Liver (tissue), 9 donors: ENCODE results near the gene LARGE1. TPM values are rescaled to one million over a fixed set of nuclear protein-coding genes. Genes with fewer than 3 reads are reported as not detected.

Experiments
- DNase-seq: peaks from one replicate; pipeline ENCODE4 v3.0.0-alpha.2; 2017; ENCODE audit warnings: low spot score
- H3K27ac ChIP-seq, 2 donors: one replicate each; pipeline ENCODE4 v1.7.0; 2013; ENCODE audit warnings: inconsistent platforms in 2 of 2, low read length in 2 of 2, control low read depth in 1 of 2, low read depth in 1 of 2, mild to moderate bottlenecking in 1 of 2
- H3K27me3 ChIP-seq, 4 donors: one replicate each; pipeline versions ENCODE4 v1.6.1 to v1.7.0; 2013; ENCODE audit warnings: low read length in 3 of 4, inconsistent platforms in 1 of 4, mild to moderate bottlenecking in 1 of 4, moderate library complexity in 1 of 4; ENCODE audit not compliant: control insufficient read depth in 4 of 4, insufficient read depth in 4 of 4
- H3K36me3 ChIP-seq, 4 donors: one replicate each; pipeline versions ENCODE4 v1.6.1 to v1.7.0; 2013; ENCODE audit warnings: low read length in 3 of 4, mild to moderate bottlenecking in 3 of 4, low read depth in 1 of 4, moderate library complexity in 1 of 4; ENCODE audit not compliant: control insufficient read depth in 4 of 4, insufficient read depth in 3 of 4
- H3K4me1 ChIP-seq, 4 donors: one replicate each; pipeline versions ENCODE4 v1.6.1 to v1.7.0; 2013; ENCODE audit warnings: low read length in 3 of 4, mild to moderate bottlenecking in 3 of 4, moderate library complexity in 1 of 4; ENCODE audit not compliant: control insufficient read depth in 4 of 4, insufficient read depth in 4 of 4
- H3K4me3 ChIP-seq, 3 donors: one replicate each; pipeline versions ENCODE4 v1.6.1 to v1.7.0; 2013; ENCODE audit warnings: low read length in 3 of 3, control low read depth in 1 of 3, low read depth in 1 of 3, mild to moderate bottlenecking in 1 of 3
- H3K9ac ChIP-seq, 2 donors: one replicate each; pipeline ENCODE4 v1.7.0; 2013; ENCODE audit warnings: low read length in 2 of 2, mild to moderate bottlenecking in 2 of 2, moderate library complexity in 2 of 2, control low read depth in 1 of 2, low read depth in 1 of 2
- H3K9me3 ChIP-seq, 4 donors: one replicate each; pipeline versions ENCODE4 v1.6.1 to v1.7.0; 2013; ENCODE audit warnings: low read length in 3 of 4; ENCODE audit not compliant: control insufficient read depth in 4 of 4
- ATF3 ChIP-seq: IDR thresholded peaks from 2 replicates; pipeline ENCODE4 v1.6.1; 2016; ENCODE audit warnings: antibody characterized with exemption
- CTCF ChIP-seq: fragments of 150-350 bp; IDR thresholded peaks from 2 replicates; pipeline ENCODE4 v1.5.1; 2017; ENCODE audit warnings: improper control_type of control experiment, low read depth, low read length; ENCODE audit not compliant: missing input control
- EGR1 ChIP-seq, 2 donors: IDR thresholded peaks; 2 replicates each; pipeline ENCODE4 v1.6.1; 2016 to 2018; ENCODE audit warnings: antibody characterized with exemption in 2 of 2, low read depth in 2 of 2
- FOXA1 ChIP-seq: IDR thresholded peaks from 2 replicates; pipeline ENCODE4 v1.6.1; 2016; ENCODE audit warnings: antibody characterized with exemption
- FOXA2 ChIP-seq: IDR thresholded peaks from 2 replicates; pipeline ENCODE4 v1.6.1; 2016; ENCODE audit warnings: antibody characterized with exemption
- HNF4A ChIP-seq, 2 donors: conservative IDR thresholded peaks; 2 replicates each; pipeline ENCODE4 v1.6.1; 2016; ENCODE audit warnings: antibody characterized with exemption in 2 of 2, mild to moderate bottlenecking in 2 of 2
- JUND ChIP-seq, 2 donors: IDR thresholded peaks; 2 replicates each; pipeline ENCODE4 v1.6.1; 2016; ENCODE audit warnings: antibody characterized with exemption in 2 of 2
- MAX ChIP-seq: IDR thresholded peaks from 2 replicates; pipeline ENCODE4 v1.6.1; 2016; ENCODE audit warnings: antibody characterized with exemption
- NR2F2 ChIP-seq: IDR thresholded peaks from 2 replicates; pipeline ENCODE4 v1.6.1; 2016; ENCODE audit warnings: antibody characterized with exemption
- RAD21 ChIP-seq, 2 donors: IDR thresholded peaks; 2 replicates each; pipeline ENCODE4 v1.6.1; 2016; ENCODE audit warnings: antibody characterized with exemption in 2 of 2, mild to moderate bottlenecking in 2 of 2
- REST ChIP-seq: IDR thresholded peaks from 2 replicates; pipeline ENCODE4 v1.6.1; 2016; ENCODE audit warnings: antibody characterized with exemption, mild to moderate bottlenecking
- RXRA ChIP-seq, 2 donors: IDR thresholded peaks; 2 replicates each; pipeline ENCODE4 v1.6.1; 2017 to 2018; ENCODE audit warnings: antibody characterized with exemption in 2 of 2, mild to moderate bottlenecking in 1 of 2
- SP1 ChIP-seq: IDR thresholded peaks from 2 replicates; pipeline ENCODE4 v1.6.1; 2018; ENCODE audit warnings: antibody characterized with exemption, mild to moderate bottlenecking
- TAF1 ChIP-seq: conservative IDR thresholded peaks from 2 replicates; pipeline ENCODE4 v1.6.1; 2016; ENCODE audit warnings: antibody characterized with exemption, mild to moderate bottlenecking
- YY1 ChIP-seq: IDR thresholded peaks from 2 replicates; pipeline ENCODE4 v1.6.1; 2016; ENCODE audit warnings: antibody characterized with exemption, mild to moderate bottlenecking
- ZBTB33 ChIP-seq: IDR thresholded peaks from 2 replicates; pipeline ENCODE4 v1.6.1; 2016; ENCODE audit warnings: antibody characterized with exemption
- WGBS: extraction: QIAGEN DNeasy Blood & Tissue Kit; methylation state at CpG from one replicate; pipeline ENCODE4 v1.1.7; 2013; 5-methylcytosine and 5-hydroxymethylcytosine counted together
- polyA plus RNA-seq, 2 donors: library from polyadenylated mRNA; stranded (reverse) in 1 of 2; unstranded in 1 of 2; fragments of 200-250 nt in 1 of 2; fragments of >200 nt in 1 of 2; fragmentation: Nextera tagmentation in 1 of 2; extraction: Ambion mirVana in 1 of 2; gene quantifications; one replicate each; pipeline versions ENCODE4 v1.2.1 to v1.2.3, GENCODE V29; 2013 to 2015
- total RNA-seq, 2 donors: library from RNA; depleted of rRNA; stranded (reverse); fragments of >200 nt; gene quantifications; one replicate each; pipeline ENCODE4 v1.2.3, GENCODE V29; 2014
- donor health status: healthy.
- donor health status: healthy.
- donor health status: healthy.
- donor health status: healthy.
- donor health status: healthy.

LARGE1 gene
- total and polyA plus RNA-seq, 4 donors, result 2.3 to 14.1 (median 5.7) TPM

- 78% methylated on average over 5 of the region's 5 CpGs for WGBS
- H3K36me3 ChIP-seq, result no peaks in the 10 kb centered on the region
- no peaks in the 10 kb centered on the region for H3K27me3 ChIP-seq
- peaks cover 0 to 6% (median 0%) of the 10 kb centered on the region in 4 donors for H3K9me3 ChIP-seq
- TF ChIP-seq HNF4A (conservative IDR thresholded peaks at IDR 0.05) (no peak), YY1 (no peak), FOXA1 (no peak), FOXA2 (no peak), TAF1 (no peak), ZBTB33 (no peak), RAD21 (IDR thresholded peaks at IDR 0.05) (no peak), SP1 (no peak), CTCF (no peak), RXRA (IDR thresholded peaks at IDR 0.05) (no peak), MAX (no peak), EGR1 (IDR thresholded peaks at IDR 0.05; ENCODE audit: low read depth in 2 of 2) (no peak), JUND (IDR thresholded peaks at IDR 0.05) (no peak)
- no peak overlapping the region for H3K27ac ChIP-seq
- H3K4me3 ChIP-seq, result no peak overlapping the region
- DNase-seq, result no peak
- H3K4me1 ChIP-seq, result no peaks in the 10 kb centered on the region
- H3K9ac ChIP-seq, result no peak overlapping the region
These were observed 20.5 kb upstream of the LARGE1 start for GRCh38 chr22:33940741-33941140.

- DNase-seq, result no peak
- H3K27me3 ChIP-seq, result no peaks in the 10 kb centered on the region
- no peaks in the 10 kb centered on the region for H3K4me1 ChIP-seq
- H3K9me3 ChIP-seq, result no peaks in the 10 kb centered on the region
- 96% methylated on average over 2 of the region's 2 CpGs for WGBS
- H3K4me3 ChIP-seq, result no peak overlapping the region
- no peak overlapping the region for H3K27ac ChIP-seq
- no peak for TF ChIP-seq NR2F2
- TF ChIP-seq JUND (IDR thresholded peaks at IDR 0.05), result no peak
- TF ChIP-seq REST, result no peak
- TF ChIP-seq YY1, result no peak
- TF ChIP-seq CTCF, result no peak
- TF ChIP-seq MAX, result no peak
- no peak for TF ChIP-seq EGR1 (IDR thresholded peaks at IDR 0.05; ENCODE audit: low read depth in 2 of 2)
- TF ChIP-seq ATF3, result no peak
- no peak for TF ChIP-seq RAD21 (IDR thresholded peaks at IDR 0.05)
- TF ChIP-seq ZBTB33, result no peak
- TF ChIP-seq FOXA2, result no peak
- H3K9ac ChIP-seq, result no peak overlapping the region
- no peaks in the 10 kb centered on the region for H3K36me3 ChIP-seq
These were observed 12.7 kb upstream of the LARGE1 start for GRCh38 chr22:33932997-33933396.
